Astrocyte of the spinal cord (primary cell): ENCODE data around the gene FOXE1.

Experiments used
- DNase-seq: peaks from one replicate; pipeline ENCODE4 v3.0.0; 2011; ENCODE audit warnings: low read depth, low spot score
- H3K4me3 ChIP-seq: 2 replicates; pipeline ENCODE4 v1.5.1; 2011; ENCODE audit warnings: low read depth, mild to moderate bottlenecking, low read length, moderate library complexity
- in situ Hi-C: cut with HindIII; loops from 2 replicates; pipeline ENCODE4 v1.10.0; 2017; ENCODE audit warnings: low sequenced_read_pairs
- TF ChIP-seq, protein P1 (sequence below): IDR thresholded peaks from 2 replicates; pipeline ENCODE4 v1.5.1; 2012; ENCODE audit warnings: low read depth, mild to moderate bottlenecking, low read length, inconsistent platforms

FOXE1 gene

DNA sequence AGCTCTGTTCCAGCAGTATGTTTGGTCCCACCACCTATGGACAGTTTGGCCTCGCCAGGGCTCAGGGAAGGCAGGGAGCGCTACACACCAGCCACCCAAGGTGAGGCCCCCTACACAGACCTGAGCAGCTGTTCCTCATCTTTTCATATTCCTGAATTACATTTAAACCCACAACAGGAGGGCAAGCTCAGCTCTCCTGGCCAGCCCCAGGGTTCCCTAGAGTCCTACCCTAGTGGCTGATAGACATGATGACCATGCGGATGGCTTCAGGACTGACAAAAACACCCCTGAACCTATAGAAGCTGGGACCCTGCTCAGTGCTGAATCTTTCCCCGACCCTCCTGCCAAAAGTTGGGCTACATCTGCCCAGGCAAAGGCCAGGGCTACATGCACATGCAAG is 6.7 kb upstream of the FOXE1 start:
- in situ Hi-C loops: no loop called here
- no peak for DNase-seq
- TF ChIP-seq, protein P1, sequence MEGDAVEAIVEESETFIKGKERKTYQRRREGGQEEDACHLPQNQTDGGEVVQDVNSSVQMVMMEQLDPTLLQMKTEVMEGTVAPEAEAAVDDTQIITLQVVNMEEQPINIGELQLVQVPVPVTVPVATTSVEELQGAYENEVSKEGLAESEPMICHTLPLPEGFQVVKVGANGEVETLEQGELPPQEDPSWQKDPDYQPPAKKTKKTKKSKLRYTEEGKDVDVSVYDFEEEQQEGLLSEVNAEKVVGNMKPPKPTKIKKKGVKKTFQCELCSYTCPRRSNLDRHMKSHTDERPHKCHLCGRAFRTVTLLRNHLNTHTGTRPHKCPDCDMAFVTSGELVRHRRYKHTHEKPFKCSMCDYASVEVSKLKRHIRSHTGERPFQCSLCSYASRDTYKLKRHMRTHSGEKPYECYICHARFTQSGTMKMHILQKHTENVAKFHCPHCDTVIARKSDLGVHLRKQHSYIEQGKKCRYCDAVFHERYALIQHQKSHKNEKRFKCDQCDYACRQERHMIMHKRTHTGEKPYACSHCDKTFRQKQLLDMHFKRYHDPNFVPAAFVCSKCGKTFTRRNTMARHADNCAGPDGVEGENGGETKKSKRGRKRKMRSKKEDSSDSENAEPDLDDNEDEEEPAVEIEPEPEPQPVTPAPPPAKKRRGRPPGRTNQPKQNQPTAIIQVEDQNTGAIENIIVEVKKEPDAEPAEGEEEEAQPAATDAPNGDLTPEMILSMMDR: no peak
- no peak overlapping the region for H3K4me3 ChIP-seq

DNA sequence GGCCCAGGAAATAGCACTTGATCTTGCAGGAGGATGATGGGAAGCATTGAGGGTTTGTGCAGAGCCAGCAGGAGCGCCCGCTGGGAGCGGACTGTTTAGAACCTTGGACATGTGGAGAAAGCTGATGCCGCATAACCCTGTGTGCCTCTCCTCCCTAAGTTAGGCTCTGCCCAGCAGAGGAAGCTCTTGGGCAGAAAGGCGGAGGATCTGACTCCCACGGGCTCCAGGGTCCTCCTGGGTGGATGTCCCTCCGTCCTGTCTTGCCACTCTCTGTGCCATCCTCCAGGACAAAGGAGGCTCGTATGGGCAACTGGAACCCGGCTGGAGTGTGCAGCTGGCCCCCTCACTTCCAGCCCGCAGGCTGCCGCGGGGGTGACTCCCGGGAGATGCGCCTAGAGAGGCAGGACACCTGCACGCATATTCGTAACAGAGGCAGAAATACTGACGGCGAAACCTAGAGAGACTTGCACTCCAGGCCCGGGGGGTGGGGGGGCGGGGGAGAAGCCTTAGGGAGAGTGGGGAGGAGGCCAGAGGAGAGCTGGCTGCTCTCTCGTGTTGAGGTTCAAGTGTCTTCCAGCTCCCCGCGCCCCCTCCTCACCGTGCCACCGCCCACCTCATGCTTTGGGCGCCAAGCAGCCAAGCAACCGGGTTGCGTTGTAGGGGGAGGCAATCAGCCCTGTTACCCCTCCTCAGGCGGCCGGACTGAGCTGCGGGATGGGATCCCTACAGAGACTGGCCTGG is 5.4 kb upstream of the FOXE1 start:
- in situ Hi-C loops: no loop called here
- no peak for DNase-seq

DNA sequence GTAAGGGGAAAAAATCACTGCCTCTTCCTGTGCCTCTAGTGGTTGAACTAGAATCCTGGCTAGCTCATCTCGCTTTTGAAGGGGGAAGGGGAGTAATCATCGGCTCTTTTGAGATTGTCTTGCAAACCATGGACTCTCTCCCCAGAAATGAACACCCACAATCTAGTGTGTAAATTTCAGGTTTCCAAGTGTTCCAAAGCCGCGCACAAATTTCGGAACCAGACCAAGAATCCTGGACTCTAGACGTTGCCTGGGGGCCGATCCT is 4.9 kb upstream of the FOXE1 start:
- DNase-seq: no peak
- TF ChIP-seq, protein P1: peak; percentile 29
- no peak overlapping the region for H3K4me3 ChIP-seq
- in situ Hi-C loops: no loop called here

More for the DNA sequence above, 5.4 kb upstream of the FOXE1 start:
- TF ChIP-seq, protein P1: no peak
- no peak overlapping the region for H3K4me3 ChIP-seq

DNA sequence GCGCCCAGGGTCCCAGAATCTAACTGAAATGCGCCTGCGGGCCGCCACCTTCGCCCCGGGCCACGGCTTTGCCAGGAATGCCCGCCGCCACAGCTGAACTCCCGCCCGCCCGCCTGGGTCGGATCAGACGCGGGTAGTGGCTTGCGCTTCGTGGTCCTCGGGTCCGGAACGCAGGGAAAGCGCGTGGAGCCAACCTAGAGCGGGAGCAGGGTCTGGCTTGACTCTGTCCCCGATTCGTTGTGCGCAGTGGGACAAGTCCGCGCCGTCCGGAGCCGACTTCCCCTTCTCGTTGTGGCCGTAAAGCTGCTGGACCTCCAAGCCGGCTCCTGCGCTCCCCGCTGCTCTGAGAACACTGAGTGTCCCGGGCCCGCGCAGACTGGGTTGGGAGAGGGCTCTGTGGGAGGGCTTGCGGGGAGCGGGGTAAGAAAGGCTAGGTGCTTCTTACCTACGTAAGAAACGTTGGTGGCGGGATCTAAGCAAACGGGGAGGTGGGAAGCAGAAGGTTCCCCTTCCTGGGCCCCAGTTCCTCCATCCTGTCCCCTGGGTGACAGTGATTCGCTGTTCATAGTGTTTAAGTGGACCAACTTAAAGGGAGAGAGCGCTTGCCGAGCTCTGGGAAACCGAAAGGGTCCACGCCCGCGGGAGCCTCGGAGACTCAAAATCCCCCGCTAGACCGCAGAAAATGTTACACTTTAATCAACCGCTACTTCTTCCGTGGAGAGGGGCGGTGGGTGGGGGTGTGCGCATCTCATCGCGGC is 4.4 kb upstream of the FOXE1 start:
- TF ChIP-seq, protein P1: no peak
- H3K4me3 ChIP-seq: no peak overlapping the region
- in situ Hi-C loops: no loop called here
- DNase-seq: no peak

DNA sequence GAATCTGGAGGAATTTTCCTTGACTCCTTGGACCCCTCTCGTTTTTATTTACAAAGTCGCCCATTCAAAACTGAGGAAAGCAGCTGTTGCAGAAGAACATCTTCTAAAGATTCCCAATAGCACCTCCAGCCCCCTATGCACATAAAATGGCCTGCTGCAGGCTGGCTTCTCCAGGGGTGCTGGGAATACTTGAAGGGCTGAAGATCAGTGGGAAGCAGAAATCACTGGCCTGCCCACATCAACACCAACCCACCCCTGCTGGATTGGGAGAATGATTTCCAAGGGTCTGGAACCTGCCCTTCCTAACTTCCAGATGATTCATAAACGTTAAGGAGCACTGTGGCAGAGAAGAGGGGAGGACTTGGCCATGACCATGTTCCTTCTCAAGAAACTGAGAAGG is 3.0 kb upstream of the FOXE1 start:
- TF ChIP-seq, protein P1: no peak
- no peak overlapping the region for H3K4me3 ChIP-seq
- DNase-seq: no peak
- in situ Hi-C loops: no loop called here

DNA sequence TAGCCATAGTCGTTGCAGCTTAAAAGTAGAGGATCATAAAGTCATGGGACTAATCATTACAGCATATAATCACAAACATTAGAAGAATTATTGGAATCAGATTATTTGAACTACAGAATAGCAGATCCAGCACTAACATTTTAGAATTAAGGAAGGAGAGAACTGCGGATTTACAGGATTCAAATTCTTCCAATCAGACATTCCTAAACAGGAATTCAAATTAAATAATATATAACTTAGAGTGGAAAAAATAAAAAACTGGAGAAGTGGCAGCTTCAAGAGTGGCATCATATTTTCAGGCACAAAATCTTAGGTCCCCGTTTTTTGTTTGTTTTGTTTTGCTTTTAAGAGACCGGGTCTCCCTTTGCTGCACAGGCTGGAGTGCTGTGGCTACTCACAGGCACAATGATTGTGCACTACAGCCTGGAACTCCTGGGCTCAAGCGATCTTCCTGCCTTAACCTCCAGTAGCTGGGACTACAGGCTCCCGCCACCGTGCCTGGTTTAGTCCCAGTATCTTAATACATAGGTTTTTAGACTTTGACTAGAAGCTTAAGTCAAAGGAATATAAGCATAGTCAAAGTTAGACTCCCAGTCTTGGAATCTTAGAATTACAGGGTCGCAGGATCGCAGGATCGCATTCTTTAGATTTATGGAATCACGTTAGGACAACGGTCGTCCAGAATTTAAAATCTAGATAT is 2.1 kb upstream of the FOXE1 start:
- TF ChIP-seq, protein P1: no peak
- no peak overlapping the region for H3K4me3 ChIP-seq
- in situ Hi-C loops: no loop called here
- DNase-seq: no peak
